ENCODE data around the gene CALD1.

Gene CALD1

GRCh38 chr7:134908289-134908688 is 128.9 kb downstream of the CALD1 start:
- no peak for TF ChIP-seq CTCF (conservative IDR thresholded peaks at IDR 0.05; ENCODE audit: control insufficient read depth, insufficient read depth, low read depth, low read length)
- H3K4me3 ChIP-seq (ENCODE audit: control insufficient read depth, low read depth, low read length) = no peak overlapping the region
- DNase-seq (ENCODE audit: low read depth) = peak; percentile 91

GRCh38 chr7:134910214-134910890 is 130.9 kb downstream of the CALD1 start:
- DNase-seq (ENCODE audit: low read depth) = no peak
- TF ChIP-seq CTCF (conservative IDR thresholded peaks at IDR 0.05; ENCODE audit: control insufficient read depth, insufficient read depth, low read depth, low read length) = no peak
- no peak overlapping the region for H3K4me3 ChIP-seq (ENCODE audit: control insufficient read depth, low read depth, low read length)

GRCh38 chr7:134910968-134911367 is 131.5 kb downstream of the CALD1 start:
- H3K4me3 ChIP-seq (ENCODE audit: control insufficient read depth, low read depth, low read length) = no peak overlapping the region
- no peak for TF ChIP-seq CTCF (conservative IDR thresholded peaks at IDR 0.05; ENCODE audit: control insufficient read depth, insufficient read depth, low read depth, low read length)
- no peak for DNase-seq (ENCODE audit: low read depth)

- no peak overlapping the region for H3K4me3 ChIP-seq (ENCODE audit: control insufficient read depth, low read depth, low read length)
- TF ChIP-seq CTCF (conservative IDR thresholded peaks at IDR 0.05; ENCODE audit: control insufficient read depth, insufficient read depth, low read depth, low read length) = no peak
- DNase-seq (ENCODE audit: low read depth) = no peak
Measured at GRCh38 chr7:134916171-134916883, 136.9 kb downstream of the CALD1 start.

GRCh38 chr7:134919240-134919641 is 139.8 kb downstream of the CALD1 start:
- no peak overlapping the region for H3K4me3 ChIP-seq (ENCODE audit: control insufficient read depth, low read depth, low read length)
- DNase-seq (ENCODE audit: low read depth) = peak; percentile 42
- TF ChIP-seq CTCF (conservative IDR thresholded peaks at IDR 0.05; ENCODE audit: control insufficient read depth, insufficient read depth, low read depth, low read length) = no peak

GRCh38 chr7:134920026-134920753 is 140.8 kb downstream of the CALD1 start:
- peak; percentile 92 for DNase-seq (ENCODE audit: low read depth)
- TF ChIP-seq CTCF (conservative IDR thresholded peaks at IDR 0.05; ENCODE audit: control insufficient read depth, insufficient read depth, low read depth, low read length) = no peak
- no peak overlapping the region for H3K4me3 ChIP-seq (ENCODE audit: control insufficient read depth, low read depth, low read length)

Data from fibroblast of mammary gland (primary cell).